MM.1S (cell line): ENCODE measurements around the gene ACVR2B.

Experiments
- DNase-seq: peaks from one replicate; pipeline ENCODE4 v3.0.0-alpha.2; 2015
- H2AFZ ChIP-seq: fragments of 300-600 bp; sonication (generic); 2 replicates; pipeline ENCODE4 v1.6.0; 2016; ENCODE audit warnings: antibody characterized with exemption, low read length
- H3F3A ChIP-seq: fragments of 300-600 bp; sonication (generic); 2 replicates; pipeline ENCODE4 v1.6.1; 2016; ENCODE audit warnings: mild to moderate bottlenecking, antibody characterized with exemption, low read length, moderate library complexity, mixed read lengths; ENCODE audit not compliant: insufficient read depth
- H3K27ac ChIP-seq: fragments of 300-600 bp; sonication (generic); 2 replicates; pipeline ENCODE4 v1.5.1; 2016; ENCODE audit warnings: mild to moderate bottlenecking, low read length
- H3K27me3 ChIP-seq: fragments of 300-600 bp; sonication (generic); replicated peaks from 2 replicates; pipeline ENCODE4 v1.6.0; 2016; ENCODE audit warnings: low read length; ENCODE audit not compliant: insufficient read depth
- H3K36me3 ChIP-seq: fragments of 300-600 bp; sonication (generic); replicated peaks from 2 replicates; pipeline ENCODE4 v1.6.1; 2016; ENCODE audit warnings: mild to moderate bottlenecking, low read length, mixed read lengths; ENCODE audit not compliant: insufficient read depth
- H3K4me1 ChIP-seq: fragments of 300-600 bp; sonication (generic); 2 replicates; pipeline ENCODE4 v1.6.1; 2016; ENCODE audit warnings: low read length, mixed read lengths
- H3K4me2 ChIP-seq: fragments of 300-600 bp; sonication (generic); 2 replicates; pipeline ENCODE4 v1.6.0; 2016; ENCODE audit warnings: low read depth, low read length
- H3K4me3 ChIP-seq: fragments of 300-600 bp; sonication (generic); 2 replicates; pipeline ENCODE4 v1.5.1; 2016; ENCODE audit warnings: low read length, mixed read lengths
- H3K79me2 ChIP-seq: fragments of 300-600 bp; sonication (generic); 2 replicates; pipeline ENCODE4 v1.6.1; 2016; ENCODE audit warnings: mixed run types, low read length, mixed read lengths
- H3K9ac ChIP-seq: fragments of 300-600 bp; sonication (generic); 2 replicates; pipeline ENCODE4 v1.6.1; 2016; ENCODE audit warnings: low read length, mixed read lengths
- H3K9me2 ChIP-seq: fragments of 300-600 bp; sonication (generic); replicated peaks from 2 replicates; pipeline ENCODE4 v1.6.1; 2016; ENCODE audit warnings: mild to moderate bottlenecking, low read length, mixed read lengths; ENCODE audit not compliant: insufficient read depth
- H3K9me3 ChIP-seq: fragments of 300-600 bp; sonication (generic); replicated peaks from 2 replicates; pipeline ENCODE4 v1.6.1; 2016; ENCODE audit warnings: mild to moderate bottlenecking, low read length, mixed read lengths; ENCODE audit not compliant: insufficient read depth
- H4K20me1 ChIP-seq: fragments of 300-600 bp; sonication (generic); 2 replicates; pipeline ENCODE4 v1.6.1; 2016; ENCODE audit warnings: mild to moderate bottlenecking, low read length, moderate library complexity, mixed read lengths; ENCODE audit not compliant: insufficient read depth
- CTCF ChIP-seq: fragments of 300-600 bp; sonication (generic); IDR thresholded peaks from 2 replicates; pipeline ENCODE4 v1.5.1; 2016; ENCODE audit warnings: antibody characterized with exemption, low read length, mixed read lengths
- EZH2 ChIP-seq: fragments of 300-600 bp; sonication (generic); optimal IDR thresholded peaks from 2 replicates; pipeline ENCODE3; 2017; ENCODE audit warnings: low read depth, mild to moderate bottlenecking, antibody characterized with exemption, low read length, mixed read lengths
- EZH2phosphoT487 ChIP-seq: fragments of 300-600 bp; sonication (generic); IDR thresholded peaks from 2 replicates; pipeline ENCODE4 v1.6.1; 2018; ENCODE audit warnings: antibody characterized with exemption, low read length

Gene ACVR2B

GRCh38 chr3:38457111-38458003 is 3.7 kb downstream of the ACVR2B start:
- no peaks in the 10 kb centered on the region for H3K9me3 ChIP-seq
- no peak overlapping the region for H3K4me3 ChIP-seq
- no peaks in the 10 kb centered on the region for H3K9me2 ChIP-seq
- H3F3A ChIP-seq = no peaks in the 10 kb centered on the region
- TF ChIP-seq EZH2phosphoT487 = no peak
- no peak for TF ChIP-seq CTCF
- no peak for TF ChIP-seq EZH2
- no peak overlapping the region for H3K9ac ChIP-seq
- H3K4me2 ChIP-seq = no peak overlapping the region
- no peak for DNase-seq
- peaks cover 5% of the 10 kb centered on the region for H3K4me1 ChIP-seq
- peaks cover 46% of the 10 kb centered on the region for H3K79me2 ChIP-seq
- H3K27ac ChIP-seq = no peak overlapping the region
- H3K27me3 ChIP-seq = no peaks in the 10 kb centered on the region
- H4K20me1 ChIP-seq = no peaks in the 10 kb centered on the region
- H2AFZ ChIP-seq = no peak overlapping the region
- H3K36me3 ChIP-seq = no peaks in the 10 kb centered on the region

- Histone ChIP-seq H3K4me1 (peaks cover 5% of the 10 kb centered on the region), H3K9ac (no peak overlapping the region), H3K4me3 (no peak overlapping the region), H3K27ac (no peak overlapping the region), H3K79me2 (peaks cover 56% of the 10 kb centered on the region), H3K9me2 (no peaks in the 10 kb centered on the region), H3K9me3 (no peaks in the 10 kb centered on the region), H4K20me1 (no peaks in the 10 kb centered on the region), H3F3A (no peaks in the 10 kb centered on the region), H3K27me3 (no peaks in the 10 kb centered on the region), H3K36me3 (no peaks in the 10 kb centered on the region), H2AFZ (no peak overlapping the region), H3K4me2 (no peak overlapping the region)
- DNase-seq = no peak
- TF ChIP-seq CTCF = no peak
- TF ChIP-seq EZH2phosphoT487 = no peak
- TF ChIP-seq EZH2 = no peak
These were observed 5.3 kb downstream of the ACVR2B start for GRCh38 chr3:38458796-38459498.

- H3K27me3 ChIP-seq = no peaks in the 10 kb centered on the region
- H3K36me3 ChIP-seq = no peaks in the 10 kb centered on the region
- H3K4me2 ChIP-seq = no peak overlapping the region
- TF ChIP-seq EZH2phosphoT487 (no peak), EZH2 (no peak), CTCF (no peak)
- no peak overlapping the region for H2AFZ ChIP-seq
- no peaks in the 10 kb centered on the region for H3K9me3 ChIP-seq
- no peaks in the 10 kb centered on the region for H4K20me1 ChIP-seq
- no peak for DNase-seq
- H3K27ac ChIP-seq = no peak overlapping the region
- no peak overlapping the region for H3K9ac ChIP-seq
- no peaks in the 10 kb centered on the region for H3K9me2 ChIP-seq
- peaks cover 59% of the 10 kb centered on the region for H3K79me2 ChIP-seq
- no peak overlapping the region for H3K4me3 ChIP-seq
- peaks cover 5% of the 10 kb centered on the region for H3K4me1 ChIP-seq
- H3F3A ChIP-seq = no peaks in the 10 kb centered on the region
These were observed 5.9 kb downstream of the ACVR2B start for GRCh38 chr3:38459499-38460048.
